Smooth muscle cell (in vitro differentiated cells): ENCODE data around the gene PON3. TPM values are rescaled to one million over a fixed set of nuclear protein-coding genes. Genes with fewer than 3 reads are reported as not detected.

ENCODE experiments used
- DNase-seq: peaks from one replicate; lab custom pipeline; 2025; ENCODE audit not compliant: unreplicated experiment; lab: John Stamatoyannopoulos, UW
- H2AFZ ChIP-seq: fragments of 200-600 bp; sonication (generic); 2 replicates; pipeline ENCODE4 v1.6.0; 2016; ENCODE audit warnings: antibody characterized with exemption, low read depth, mild to moderate bottlenecking
- H3F3A ChIP-seq: fragments of 200-600 bp; sonication (generic); 2 replicates; pipeline ENCODE4 v1.6.0; 2017; ENCODE audit warnings: antibody characterized with exemption, low read depth
- H3K27ac ChIP-seq: fragments of 200-600 bp; sonication (generic); 2 replicates; pipeline ENCODE4 v1.5.1; 2016; ENCODE audit warnings: low read depth, mild to moderate bottlenecking
- H3K27me3 ChIP-seq: fragments of 200-600 bp; sonication (generic); 2 replicates; pipeline ENCODE4 v1.6.1; 2016; ENCODE audit warnings: low read depth, mild to moderate bottlenecking
- H3K36me3 ChIP-seq: fragments of 200-600 bp; sonication (generic); 2 replicates; pipeline ENCODE4 v1.5.1; 2016; ENCODE audit warnings: low read depth
- H3K4me1 ChIP-seq: fragments of 200-600 bp; sonication (generic); 2 replicates; pipeline ENCODE4 v1.5.1; 2016; ENCODE audit warnings: low read depth
- H3K4me2 ChIP-seq: fragments of 200-600 bp; sonication (generic); 2 replicates; pipeline ENCODE4 v1.6.0; 2016; ENCODE audit warnings: mild to moderate bottlenecking
- H3K4me3 ChIP-seq: fragments of 200-600 bp; sonication (generic); 2 replicates; pipeline ENCODE4 v1.5.1; 2016; ENCODE audit warnings: mild to moderate bottlenecking
- H3K79me2 ChIP-seq: fragments of 200-600 bp; sonication (generic); 2 replicates; pipeline ENCODE4 v1.6.0; 2016; ENCODE audit warnings: low read depth, mild to moderate bottlenecking
- H3K9ac ChIP-seq: fragments of 200-600 bp; sonication (generic); 2 replicates; pipeline ENCODE4 v1.6.0; 2016; ENCODE audit warnings: low read depth
- H3K9me3 ChIP-seq: fragments of 200-600 bp; sonication (generic); replicated peaks from 2 replicates; pipeline ENCODE4 v1.5.1; 2016; ENCODE audit warnings: low read depth
- H4K20me1 ChIP-seq: fragments of 200-600 bp; sonication (generic); 2 replicates; pipeline ENCODE4 v1.6.0; 2016; ENCODE audit warnings: low read depth
- WGBS: methylation state at CpG from one replicate; pipeline ENCODE4 v1.1.7; 2016; ENCODE audit warnings: low lambda C conversion rate; 5-methylcytosine and 5-hydroxymethylcytosine counted together
- polyA plus RNA-seq: library from polyadenylated mRNA; unstranded; fragments of >200 nt; fragmentation: Nextera tagmentation; extraction: Ambion mirVana; gene quantifications from 2 replicates; pipeline ENCODE4 v1.2.1, GENCODE V29; 2016
- total RNA-seq: library from RNA; depleted of rRNA; stranded (reverse); fragments of >200 nt; gene quantifications from 2 replicates; pipeline ENCODE4 v1.2.3, GENCODE V29; 2014
- TF ChIP-seq, protein P1 (sequence below): fragments of 200-600 bp; sonication (generic); IDR thresholded peaks from 2 replicates; pipeline ENCODE4 v1.5.1; 2017; ENCODE audit warnings: borderline replicate concordance, mild to moderate bottlenecking, antibody characterized with exemption; ENCODE audit not compliant: insufficient read depth, poor library complexity, severe bottlenecking

PON3 gene
- total and polyA plus RNA-seq, 2 experiments from 2014 or later: not detected

GRCh38 chr7:95427914-95428516, 31.8 kb upstream of the PON3 start:
- peaks cover 86% of the 10 kb centered on the region for H3K79me2 ChIP-seq
- TF ChIP-seq, protein P1, sequence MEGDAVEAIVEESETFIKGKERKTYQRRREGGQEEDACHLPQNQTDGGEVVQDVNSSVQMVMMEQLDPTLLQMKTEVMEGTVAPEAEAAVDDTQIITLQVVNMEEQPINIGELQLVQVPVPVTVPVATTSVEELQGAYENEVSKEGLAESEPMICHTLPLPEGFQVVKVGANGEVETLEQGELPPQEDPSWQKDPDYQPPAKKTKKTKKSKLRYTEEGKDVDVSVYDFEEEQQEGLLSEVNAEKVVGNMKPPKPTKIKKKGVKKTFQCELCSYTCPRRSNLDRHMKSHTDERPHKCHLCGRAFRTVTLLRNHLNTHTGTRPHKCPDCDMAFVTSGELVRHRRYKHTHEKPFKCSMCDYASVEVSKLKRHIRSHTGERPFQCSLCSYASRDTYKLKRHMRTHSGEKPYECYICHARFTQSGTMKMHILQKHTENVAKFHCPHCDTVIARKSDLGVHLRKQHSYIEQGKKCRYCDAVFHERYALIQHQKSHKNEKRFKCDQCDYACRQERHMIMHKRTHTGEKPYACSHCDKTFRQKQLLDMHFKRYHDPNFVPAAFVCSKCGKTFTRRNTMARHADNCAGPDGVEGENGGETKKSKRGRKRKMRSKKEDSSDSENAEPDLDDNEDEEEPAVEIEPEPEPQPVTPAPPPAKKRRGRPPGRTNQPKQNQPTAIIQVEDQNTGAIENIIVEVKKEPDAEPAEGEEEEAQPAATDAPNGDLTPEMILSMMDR: no peak

DNA sequence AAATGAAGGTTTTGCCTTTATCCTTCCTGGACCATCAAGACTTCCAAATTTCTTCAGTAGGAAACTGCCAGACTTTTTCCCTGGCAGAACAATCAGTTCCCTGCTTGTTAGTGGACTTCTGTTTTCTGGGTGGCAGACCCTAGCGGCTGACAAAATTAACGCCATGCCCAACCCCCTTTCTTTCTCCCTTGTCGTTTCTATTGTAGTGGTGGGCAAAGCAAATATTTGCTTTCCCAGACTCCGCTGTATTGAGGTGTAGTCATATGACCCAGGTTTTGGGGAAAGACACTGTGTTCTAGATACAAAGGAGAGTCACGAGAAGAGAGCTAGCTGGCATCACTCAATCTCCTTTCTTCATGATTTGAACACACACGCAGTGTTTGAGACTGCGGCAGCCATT, 31.0 kb upstream of the PON3 start:
- Histone ChIP-seq H3K79me2 (peaks cover 82% of the 10 kb centered on the region), H2AFZ (no peak overlapping the region), H3K9me3 (no peaks in the 10 kb centered on the region), H3K27ac (no peak overlapping the region), H3K27me3 (no peaks in the 10 kb centered on the region), H3K4me2 (no peak overlapping the region), H3K4me3 (no peak overlapping the region), H3K9ac (no peak overlapping the region), H3K4me1 (peaks cover 12% of the 10 kb centered on the region), H3K36me3 (no peaks in the 10 kb centered on the region), H4K20me1 (no peaks in the 10 kb centered on the region), H3F3A (peaks cover 12% of the 10 kb centered on the region)
- TF ChIP-seq, protein P1: no peak
- 90% methylated on average over 7 of the region's 7 CpGs for WGBS
- no peak for DNase-seq

More at GRCh38 chr7:95427914-95428516, 31.8 kb upstream of the PON3 start:
- no peak overlapping the region for H2AFZ ChIP-seq
- H3K9ac ChIP-seq: no peak overlapping the region
- no peak overlapping the region for H3K27ac ChIP-seq
- H3F3A ChIP-seq: peaks cover 12% of the 10 kb centered on the region
- H3K27me3 ChIP-seq: no peaks in the 10 kb centered on the region
- WGBS: 81% methylated on average over 3 of the region's 3 CpGs
- H3K4me3 ChIP-seq: no peak overlapping the region
- no peak overlapping the region for H3K4me2 ChIP-seq
- H3K9me3 ChIP-seq: no peaks in the 10 kb centered on the region
- H3K4me1 ChIP-seq: peaks cover 12% of the 10 kb centered on the region
- H4K20me1 ChIP-seq: no peaks in the 10 kb centered on the region
- H3K36me3 ChIP-seq: no peaks in the 10 kb centered on the region
- DNase-seq: no peak

- Histone ChIP-seq H3K4me1 (peaks cover 12% of the 10 kb centered on the region), H3K4me3 (no peak overlapping the region), H3K27me3 (no peaks in the 10 kb centered on the region), H3K36me3 (no peaks in the 10 kb centered on the region), H3K79me2 (peaks cover 74% of the 10 kb centered on the region), H3K9ac (no peak overlapping the region), H3K4me2 (no peak overlapping the region), H3K9me3 (no peaks in the 10 kb centered on the region), H3F3A (peaks cover 7% of the 10 kb centered on the region), H3K27ac (peak overlapping the region; percentile 59), H2AFZ (no peak overlapping the region), H4K20me1 (no peaks in the 10 kb centered on the region)
- DNase-seq: no peak
- TF ChIP-seq, protein P1: no peak
- WGBS: 91% methylated on average over 2 of the region's 2 CpGs
Observed at GRCh38 chr7:95425694-95426093, 29.5 kb upstream of the PON3 start.

- no peak for DNase-seq
- H3K4me1 ChIP-seq: peaks cover 12% of the 10 kb centered on the region
- H3K9me3 ChIP-seq: no peaks in the 10 kb centered on the region
- peaks cover 72% of the 10 kb centered on the region for H3K79me2 ChIP-seq
- H3K9ac ChIP-seq: no peak overlapping the region
- peaks cover 6% of the 10 kb centered on the region for H3F3A ChIP-seq
- H3K4me3 ChIP-seq: no peak overlapping the region
- H3K27ac ChIP-seq: peak overlapping the region; percentile 59
- no peaks in the 10 kb centered on the region for H3K36me3 ChIP-seq
- no peak overlapping the region for H2AFZ ChIP-seq
- 12% methylated on average over 1 of the region's 1 CpG for WGBS
- TF ChIP-seq, protein P1: no peak
- H3K4me2 ChIP-seq: peak overlapping the region; percentile 68
- no peaks in the 10 kb centered on the region for H4K20me1 ChIP-seq
- H3K27me3 ChIP-seq: no peaks in the 10 kb centered on the region
Observed at GRCh38 chr7:95424716-95425115, 28.5 kb upstream of the PON3 start.
